DND-41 (cell line): ENCODE data around the gene ACAP3.

Source experiments
- CTCF ChIP-seq: IDR thresholded peaks from 2 replicates; pipeline ENCODE4 v1.5.1; 2012; ENCODE audit warnings: borderline replicate concordance, low read length, moderate library complexity, mild to moderate bottlenecking; ENCODE audit not compliant: poor library complexity, severe bottlenecking; ENCODE audit errors: extremely low read depth
- EZH2 ChIP-seq: IDR thresholded peaks from 3 replicates; pipeline ENCODE4 v1.6.1; 2012; ENCODE audit warnings: borderline replicate concordance, low read depth, mild to moderate bottlenecking, moderate library complexity, low read length, inconsistent platforms; ENCODE audit not compliant: severe bottlenecking

GRCh38 chr1:1291023-1291528 is 16.7 kb downstream of the ACAP3 start:
- TF ChIP-seq CTCF (no peak), EZH2 (no peak)
